ENCODE data around the gene IMPDH1. TPM values are rescaled to one million over a fixed set of nuclear protein-coding genes. Genes with fewer than 3 reads are reported as not detected.

Gene IMPDH1
- total RNA-seq, 1 experiment from 2014 or later: 114 TPM

GRCh38 chr7:128388145-128388485 is 21.7 kb downstream of the IMPDH1 start:
- H3K36me3 ChIP-seq (ENCODE audit: control insufficient read depth, insufficient read depth, low read length): no peaks in the 10 kb centered on the region
- ATAC-seq (no peak), DNase-seq (ENCODE audit: low read depth, low spot score) (no peak)
- ChIA-PET CTCF (interaction anchor here (0.7 to 2.8 kb wide), 9 partner anchors 9 to 73 kb away, joined by 3 to 66 read pairs (median 5); partner anchors contain the start of gene RBM28), POLR2A (no interaction called here)
- in situ Hi-C loops (cut with HindIII; ENCODE audit: low pct_unique_long_range_greater_than_20kb, low sequenced_read_pairs) (no loop called here), intact Hi-C loops (cut with micrococcal nuclease; ENCODE audit: unreplicated experiment) (no loop called here)
- 0 out of 2 replicates have a peak, but pooled peaks cover 5% of the 10 kb centered on the region for H3K4me1 ChIP-seq (ENCODE audit: control insufficient read depth, insufficient read depth, low read length)
- H3K27me3 ChIP-seq (ENCODE audit: control insufficient read depth, insufficient read depth, low read length): no peaks in the 10 kb centered on the region
- no TSS peak for BruUV-seq (replicated peaks)
- H3K9me3 ChIP-seq (ENCODE audit: control insufficient read depth, insufficient read depth, low read depth, low read length): no peaks in the 10 kb centered on the region
- H3K4me3 ChIP-seq (ENCODE audit: low read depth in 2 of 2, low read length in 2 of 2): no peak overlapping the region
- H3K27ac ChIP-seq (ENCODE audit: low read length): no peak overlapping the region
- no peak for TF ChIP-seq SIN3A (IDR thresholded peaks at IDR 0.05; ENCODE audit: borderline replicate concordance, insufficient read depth, low read depth, low read length)
- TF ChIP-seq POLR2AphosphoS5 (IDR thresholded peaks at IDR 0.05; ENCODE audit: low read depth, low read length): no peak
- no peak for TF ChIP-seq TCF7L2 (IDR thresholded peaks at IDR 0.05; ENCODE audit: low read depth, low read length)
- no peak for TF ChIP-seq REST (IDR thresholded peaks at IDR 0.05; ENCODE audit: insufficient read depth in 1 of 2, low read depth in 2 of 2, low read length in 1 of 2)
- TF ChIP-seq CTCF (IDR thresholded peaks at IDR 0.05): no peak

GRCh38 chr7:128387216-128388144 is 22.3 kb downstream of the IMPDH1 start:
- Histone ChIP-seq H3K4me1 (ENCODE audit: control insufficient read depth, insufficient read depth, low read length) (0 out of 2 replicates have a peak, but pooled peaks cover 5% of the 10 kb centered on the region), H3K9me3 (ENCODE audit: control insufficient read depth, insufficient read depth, low read depth, low read length) (no peaks in the 10 kb centered on the region), H3K36me3 (ENCODE audit: control insufficient read depth, insufficient read depth, low read length) (no peaks in the 10 kb centered on the region), H3K4me3 (ENCODE audit: low read depth in 2 of 2, low read length in 2 of 2) (no peak overlapping the region), H3K27me3 (ENCODE audit: control insufficient read depth, insufficient read depth, low read length) (no peaks in the 10 kb centered on the region), H3K27ac (ENCODE audit: low read length) (no peak overlapping the region)
- ATAC-seq: peak; percentile 82
- peak; percentile 42 for DNase-seq (ENCODE audit: low read depth, low spot score)
- CTCF ChIA-PET: interaction anchor here (0.7 to 2.8 kb wide), 9 partner anchors 8 to 74 kb away, joined by 3 to 66 read pairs (median 5); partner anchors contain the start of gene RBM28
- intact Hi-C loops (cut with micrococcal nuclease; ENCODE audit: unreplicated experiment): loop anchor here (1.0 kb wide), 1 partner anchor 40 kb away; no protein-coding TSS in a partner anchor
- BruUV-seq (replicated peaks): no TSS peak
- POLR2A ChIA-PET: interaction anchor here (0.6 kb wide), 2 partner anchors 15 to 23 kb away, joined by 12 to 23 read pairs; no protein-coding TSS in a partner anchor
- in situ Hi-C loops (cut with HindIII; ENCODE audit: low pct_unique_long_range_greater_than_20kb, low sequenced_read_pairs): no loop called here
- TF ChIP-seq CTCF (IDR thresholded peaks at IDR 0.05) (peak; percentile 92), POLR2AphosphoS5 (IDR thresholded peaks at IDR 0.05; ENCODE audit: low read depth, low read length) (no peak)

All from Panc1 (cell line).